ENCODE data around the gene RAB5IF.

GRCh38 chr20:36633285-36633772 lies 27.8 kb downstream of the RAB5IF start:
- TF ChIP-seq REST (IDR thresholded peaks at IDR 0.05; ENCODE audit: borderline replicate concordance in 1 of 2, low read depth in 1 of 2, low read length in 2 of 2) = no peak
- TF ChIP-seq FOXA1 (IDR thresholded peaks at IDR 0.05) = no peak
- TF ChIP-seq FOXA1 (CRISPR knock-in tag; IDR thresholded peaks at IDR 0.05) = no peak
- peak; percentile 4; the same call in 1 of the 2 replicates for TF ChIP-seq MAX (IDR thresholded peaks at IDR 0.05)
- no peak for TF ChIP-seq ZBTB8A (CRISPR knock-in tag; IDR thresholded peaks at IDR 0.05; ENCODE audit: borderline replicate concordance, low read depth)
- TF ChIP-seq HOXA7 (CRISPR knock-in tag; IDR thresholded peaks at IDR 0.05) = no peak
- TF ChIP-seq JUNB (CRISPR knock-in tag; IDR thresholded peaks at IDR 0.05; ENCODE audit: borderline replicate concordance) = no peak
- TF ChIP-seq, protein P1, sequence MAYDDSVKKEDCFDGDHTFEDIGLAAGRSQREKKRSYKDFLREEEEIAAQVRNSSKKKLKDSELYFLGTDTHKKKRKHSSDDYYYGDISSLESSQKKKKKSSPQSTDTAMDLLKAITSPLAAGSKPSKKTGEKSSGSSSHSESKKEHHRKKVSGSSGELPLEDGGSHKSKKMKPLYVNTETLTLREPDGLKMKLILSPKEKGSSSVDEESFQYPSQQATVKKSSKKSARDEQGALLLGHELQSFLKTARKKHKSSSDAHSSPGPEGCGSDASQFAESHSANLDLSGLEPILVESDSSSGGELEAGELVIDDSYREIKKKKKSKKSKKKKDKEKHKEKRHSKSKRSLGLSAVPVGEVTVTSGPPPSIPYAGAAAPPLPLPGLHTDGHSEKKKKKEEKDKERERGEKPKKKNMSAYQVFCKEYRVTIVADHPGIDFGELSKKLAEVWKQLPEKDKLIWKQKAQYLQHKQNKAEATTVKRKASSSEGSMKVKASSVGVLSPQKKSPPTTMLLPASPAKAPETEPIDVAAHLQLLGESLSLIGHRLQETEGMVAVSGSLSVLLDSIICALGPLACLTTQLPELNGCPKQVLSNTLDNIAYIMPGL (CRISPR knock-in tag; IDR thresholded peaks at IDR 0.05; ENCODE audit: borderline replicate concordance in 1 of 2, low read depth in 1 of 2) = no peak
- TF ChIP-seq CHCHD3 (CRISPR knock-in tag; IDR thresholded peaks at IDR 0.05) = no peak
- TF ChIP-seq SMC3 (IDR thresholded peaks at IDR 0.05; ENCODE audit: low read length) = no peak

All from HepG2 (cell line).